Muscle layer of duodenum (tissue), 2 donors: ENCODE data around the gene TBXT.

Experiments used
- H3K27ac ChIP-seq: one replicate; pipeline ENCODE4 v1.7.0; 2013; ENCODE audit warnings: mild to moderate bottlenecking, low read length
- H3K27me3 ChIP-seq: one replicate; pipeline ENCODE4 v1.7.0; 2013; ENCODE audit warnings: low read depth, mild to moderate bottlenecking, control low read depth, low read length
- H3K36me3 ChIP-seq, 2 donors: one replicate each; pipeline ENCODE4 v1.7.0; 2013; ENCODE audit warnings: low read length in 2 of 2, control low read depth in 1 of 2, mild to moderate bottlenecking in 1 of 2; ENCODE audit not compliant: insufficient read depth in 2 of 2, control insufficient read depth in 1 of 2
- H3K4me1 ChIP-seq, 2 donors: one replicate each; pipeline ENCODE4 v1.7.0; 2013; ENCODE audit warnings: low read length in 2 of 2, mild to moderate bottlenecking in 2 of 2, control low read depth in 1 of 2, moderate library complexity in 1 of 2; ENCODE audit not compliant: insufficient read depth in 2 of 2, control insufficient read depth in 1 of 2
- H3K4me3 ChIP-seq, 2 donors: one replicate each; pipeline ENCODE4 v1.7.0; 2013; ENCODE audit warnings: low read length in 2 of 2, low read depth in 1 of 2, mild to moderate bottlenecking in 1 of 2
- H3K9me3 ChIP-seq, 2 donors: one replicate each; pipeline ENCODE4 v1.7.0; 2013; ENCODE audit warnings: low read length in 2 of 2, control low read depth in 1 of 2, mild to moderate bottlenecking in 1 of 2; ENCODE audit not compliant: control insufficient read depth in 1 of 2
- donor health status: healthy.

The TBXT gene

GRCh38 chr6:166168616-166169548 lies 1.2 kb upstream of the TBXT start:
- no peak overlapping the region for H3K27ac ChIP-seq
- peaks cover 59% of the 10 kb centered on the region for H3K27me3 ChIP-seq
- no peaks in the 10 kb centered on the region for H3K9me3 ChIP-seq
- H3K36me3 ChIP-seq, result no peaks in the 10 kb centered on the region
- H3K4me1 ChIP-seq, result peaks cover 0 to 33% of the 10 kb centered on the region in 2 donors
- H3K4me3 ChIP-seq, result peak overlapping the region; percentile 21 to 67

GRCh38 chr6:166167258-166167731 lies 356 bp downstream of the TBXT start:
- H3K9me3 ChIP-seq, result no peaks in the 10 kb centered on the region
- H3K27me3 ChIP-seq, result peaks cover 59% of the 10 kb centered on the region
- H3K4me3 ChIP-seq, result peak overlapping the region in 1 of 2 donors; percentile 67
- no peak overlapping the region for H3K27ac ChIP-seq
- no peaks in the 10 kb centered on the region for H3K36me3 ChIP-seq
- peaks cover 0 to 33% of the 10 kb centered on the region in 2 donors for H3K4me1 ChIP-seq

- H3K4me3 ChIP-seq, result peak overlapping the region in 1 of 2 donors; percentile 67
- H3K36me3 ChIP-seq, result no peaks in the 10 kb centered on the region
- H3K27ac ChIP-seq, result no peak overlapping the region
- peaks cover 0 to 33% of the 10 kb centered on the region in 2 donors for H3K4me1 ChIP-seq
- H3K9me3 ChIP-seq, result no peaks in the 10 kb centered on the region
- peaks cover 59% of the 10 kb centered on the region for H3K27me3 ChIP-seq
These were observed 1.1 kb downstream of the TBXT start for GRCh38 chr6:166166314-166167257.

GRCh38 chr6:166165558-166166313 lies 1.9 kb downstream of the TBXT start:
- peaks cover 0 to 33% of the 10 kb centered on the region in 2 donors for H3K4me1 ChIP-seq
- H3K36me3 ChIP-seq, result no peaks in the 10 kb centered on the region
- H3K9me3 ChIP-seq, result no peaks in the 10 kb centered on the region
- H3K27ac ChIP-seq, result no peak overlapping the region
- peaks cover 59% of the 10 kb centered on the region for H3K27me3 ChIP-seq
- no peak overlapping the region for H3K4me3 ChIP-seq

- H3K27me3 ChIP-seq, result peaks cover 36% of the 10 kb centered on the region
- no peak overlapping the region for H3K27ac ChIP-seq
These were observed 4.9 kb downstream of the TBXT start for GRCh38 chr6:166162599-166163342.

GRCh38 chr6:166157930-166158617 lies 9.6 kb downstream of the TBXT start:
- H3K4me3 ChIP-seq, result no peak overlapping the region
- H3K36me3 ChIP-seq, result no peaks in the 10 kb centered on the region
- H3K9me3 ChIP-seq, result no peaks in the 10 kb centered on the region
- peaks cover 3% of the 10 kb centered on the region for H3K27me3 ChIP-seq
- no peak overlapping the region for H3K27ac ChIP-seq
- no peaks in the 10 kb centered on the region for H3K4me1 ChIP-seq

More at GRCh38 chr6:166162599-166163342, 4.9 kb downstream of the TBXT start:
- Histone ChIP-seq H3K36me3 (no peaks in the 10 kb centered on the region), H3K4me3 (no peak overlapping the region), H3K9me3 (no peaks in the 10 kb centered on the region), H3K4me1 (peaks cover 0 to 14% of the 10 kb centered on the region in 2 donors)

- Histone ChIP-seq H3K9me3 (no peaks in the 10 kb centered on the region), H3K36me3 (no peaks in the 10 kb centered on the region), H3K27ac (no peak overlapping the region), H3K4me3 (no peak overlapping the region), H3K4me1 (no peaks in the 10 kb centered on the region), H3K27me3 (no peaks in the 10 kb centered on the region)
These were observed 10.7 kb downstream of the TBXT start for GRCh38 chr6:166156942-166157341.

GRCh38 chr6:166153966-166154365 lies 13.7 kb downstream of the TBXT start:
- Histone ChIP-seq H3K27me3 (no peaks in the 10 kb centered on the region), H3K4me3 (no peak overlapping the region), H3K36me3 (no peaks in the 10 kb centered on the region), H3K27ac (no peak overlapping the region), H3K9me3 (peaks cover 0 to 14% of the 10 kb centered on the region in 2 donors), H3K4me1 (no peaks in the 10 kb centered on the region)

- Histone ChIP-seq H3K4me1 (no peaks in the 10 kb centered on the region), H3K4me3 (no peak overlapping the region), H3K27me3 (no peaks in the 10 kb centered on the region), H3K36me3 (no peaks in the 10 kb centered on the region), H3K9me3 (peaks cover 0 to 15% of the 10 kb centered on the region in 2 donors), H3K27ac (no peak overlapping the region)
These were observed 15.0 kb downstream of the TBXT start for GRCh38 chr6:166152660-166153059.

GRCh38 chr6:166151798-166152197 lies 15.9 kb downstream of the TBXT start:
- Histone ChIP-seq H3K36me3 (no peaks in the 10 kb centered on the region), H3K4me1 (no peaks in the 10 kb centered on the region), H3K9me3 (peaks cover 0 to 15% of the 10 kb centered on the region in 2 donors), H3K27ac (no peak overlapping the region), H3K4me3 (no peak overlapping the region), H3K27me3 (no peaks in the 10 kb centered on the region)
